Esophagus muscularis mucosa (tissue), 4 donors: Measurements from ENCODE around the gene KIAA2012.

ENCODE experiments used
- CTCF ChIP-seq, 3 experiments: fragments of 200-600 bp in 2 of 3; fragments of 450-650 bp in 1 of 3; sonication (generic) in 2 of 3; IDR thresholded peaks; one replicate each; pipeline ENCODE4 v1.5.1; 2017 to 2019; ENCODE audit warnings: antibody characterized with exemption in 3 of 3, mild to moderate bottlenecking in 2 of 3, moderate library complexity in 1 of 3
- EP300 ChIP-seq: sonication (generic); formaldehyde crosslinking; IDR thresholded peaks from one replicate; pipeline ENCODE4 v1.6.1; 2017; ENCODE audit warnings: antibody characterized with exemption
- POLR2A ChIP-seq: fragments of 450-650 bp; IDR thresholded peaks from one replicate; pipeline ENCODE4 v1.6.1; 2017; ENCODE audit warnings: antibody characterized with exemption, moderate library complexity, mild to moderate bottlenecking, low read depth
- POLR2AphosphoS5 ChIP-seq, 2 donors: sonication (generic); formaldehyde crosslinking; IDR thresholded peaks; one replicate each; pipeline ENCODE4 v1.6.1; 2017; ENCODE audit warnings: antibody characterized with exemption in 2 of 2

GRCh38 chr2:202069170-202070067 is 3.6 kb upstream of the KIAA2012 start:
- no peak for TF ChIP-seq CTCF (IDR thresholded peaks at IDR 0.05)
- TF ChIP-seq POLR2AphosphoS5 (IDR thresholded peaks at IDR 0.05) = no peak
- TF ChIP-seq POLR2A = no peak
- TF ChIP-seq EP300 = no peak
